WTC11 (cell line): ENCODE results near the gene ARMH1.

Experiments
- ESRRA ChIP-seq: sonication (generic); formaldehyde crosslinking; IDR thresholded peaks from 2 replicates; pipeline ENCODE4 v1.8.1; 2022; ENCODE audit warnings: mild to moderate bottlenecking, missing genetic modification reagents, borderline replicate concordance
- JAZF1 ChIP-seq: fragments of 250-450 bp; sonication (Bioruptor Pico); IDR thresholded peaks from 2 replicates; pipeline ENCODE4 v1.9.0; 2021; ENCODE audit warnings: moderate library complexity, mild to moderate bottlenecking, inconsistent platforms
- JUN ChIP-seq: sonication (generic); formaldehyde crosslinking; IDR thresholded peaks from 2 replicates; pipeline ENCODE4 v1.8.0; 2023; ENCODE audit warnings: mild to moderate bottlenecking, missing genetic modification reagents
- NFYB ChIP-seq: sonication (generic); formaldehyde crosslinking; conservative IDR thresholded peaks from 2 replicates; pipeline ENCODE4 v1.8.0; 2022; ENCODE audit warnings: low read depth, missing genetic modification reagents
- SP1 ChIP-seq: sonication (generic); formaldehyde crosslinking; conservative IDR thresholded peaks from 2 replicates; pipeline ENCODE4 v1.8.1; 2022; ENCODE audit warnings: missing genetic modification reagents
- TP53 ChIP-seq: sonication (generic); formaldehyde crosslinking; IDR thresholded peaks from 2 replicates; pipeline ENCODE4 v1.8.1; 2023; ENCODE audit warnings: mild to moderate bottlenecking, missing genetic modification reagents
- TF ChIP-seq, protein P1 (sequence below): sonication (generic); formaldehyde crosslinking; IDR thresholded peaks from 2 replicates; pipeline ENCODE4 v1.8.1; 2023; ENCODE audit warnings: mild to moderate bottlenecking, moderate library complexity, missing genetic modification reagents
- TF ChIP-seq, protein P2 (sequence below): sonication (generic); formaldehyde crosslinking; IDR thresholded peaks from 2 replicates; pipeline ENCODE4 v1.8.0; 2022; ENCODE audit warnings: missing genetic modification reagents
- TF ChIP-seq, protein P3 (sequence below): fragments of 200-600 bp; IDR thresholded peaks from 2 replicates; pipeline ENCODE4 v1.8.0; 2022; ENCODE audit warnings: antibody characterized with exemption
- TF ChIP-seq, protein P4 (sequence below): sonication (generic); formaldehyde crosslinking; IDR thresholded peaks from 2 replicates; pipeline ENCODE4 v1.8.1; 2023; ENCODE audit warnings: mild to moderate bottlenecking, missing genetic modification reagents, moderate library complexity
- TF ChIP-seq, protein P5 (sequence below): fragments of 250-450 bp; sonication (Bioruptor Pico); IDR thresholded peaks from 2 replicates; pipeline ENCODE4 v1.8.0; 2021; ENCODE audit warnings: mild to moderate bottlenecking
- TF ChIP-seq, protein P6 (sequence below): fragments of 250-450 bp; sonication (Bioruptor Pico); IDR thresholded peaks from 2 replicates; pipeline ENCODE4 v1.9.0; 2021; ENCODE audit warnings: moderate library complexity, mild to moderate bottlenecking, inconsistent platforms, borderline replicate concordance

DNA sequence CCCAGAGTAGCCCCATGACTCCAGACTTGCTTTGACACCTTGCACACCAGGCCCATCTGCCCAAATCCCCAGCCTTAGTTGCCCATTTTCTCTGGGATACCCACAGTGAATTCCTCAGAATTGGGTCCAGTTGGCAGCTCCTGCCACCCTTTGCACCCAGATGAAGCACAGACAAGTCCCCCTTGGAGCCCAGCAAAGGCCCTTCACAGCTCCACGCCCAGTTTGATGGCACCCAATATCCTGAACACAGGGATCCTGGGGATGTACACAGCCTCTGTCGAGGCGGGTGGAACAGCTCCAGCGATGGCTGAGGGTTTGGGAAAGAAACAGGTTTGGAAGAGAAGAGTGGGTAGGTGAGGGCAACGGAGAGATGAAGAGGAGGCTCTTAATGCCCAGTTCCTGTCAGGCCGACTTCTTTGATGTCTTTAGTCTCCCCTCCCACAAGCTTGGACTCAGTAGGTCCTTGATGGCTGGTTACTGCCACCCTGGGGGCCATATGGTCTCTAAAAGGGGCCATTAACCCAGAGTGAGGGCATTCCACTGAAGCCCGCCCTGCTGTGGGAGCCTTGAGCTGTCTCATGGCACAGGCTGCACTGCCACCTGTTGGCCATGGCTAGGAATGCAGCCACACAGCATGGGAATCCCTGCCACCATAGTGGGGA is 21.9 kb upstream of the ARMH1 start:
- TF ChIP-seq, protein P1, sequence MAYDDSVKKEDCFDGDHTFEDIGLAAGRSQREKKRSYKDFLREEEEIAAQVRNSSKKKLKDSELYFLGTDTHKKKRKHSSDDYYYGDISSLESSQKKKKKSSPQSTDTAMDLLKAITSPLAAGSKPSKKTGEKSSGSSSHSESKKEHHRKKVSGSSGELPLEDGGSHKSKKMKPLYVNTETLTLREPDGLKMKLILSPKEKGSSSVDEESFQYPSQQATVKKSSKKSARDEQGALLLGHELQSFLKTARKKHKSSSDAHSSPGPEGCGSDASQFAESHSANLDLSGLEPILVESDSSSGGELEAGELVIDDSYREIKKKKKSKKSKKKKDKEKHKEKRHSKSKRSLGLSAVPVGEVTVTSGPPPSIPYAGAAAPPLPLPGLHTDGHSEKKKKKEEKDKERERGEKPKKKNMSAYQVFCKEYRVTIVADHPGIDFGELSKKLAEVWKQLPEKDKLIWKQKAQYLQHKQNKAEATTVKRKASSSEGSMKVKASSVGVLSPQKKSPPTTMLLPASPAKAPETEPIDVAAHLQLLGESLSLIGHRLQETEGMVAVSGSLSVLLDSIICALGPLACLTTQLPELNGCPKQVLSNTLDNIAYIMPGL (CRISPR knock-in tag): no peak
- TF ChIP-seq, protein P2, sequence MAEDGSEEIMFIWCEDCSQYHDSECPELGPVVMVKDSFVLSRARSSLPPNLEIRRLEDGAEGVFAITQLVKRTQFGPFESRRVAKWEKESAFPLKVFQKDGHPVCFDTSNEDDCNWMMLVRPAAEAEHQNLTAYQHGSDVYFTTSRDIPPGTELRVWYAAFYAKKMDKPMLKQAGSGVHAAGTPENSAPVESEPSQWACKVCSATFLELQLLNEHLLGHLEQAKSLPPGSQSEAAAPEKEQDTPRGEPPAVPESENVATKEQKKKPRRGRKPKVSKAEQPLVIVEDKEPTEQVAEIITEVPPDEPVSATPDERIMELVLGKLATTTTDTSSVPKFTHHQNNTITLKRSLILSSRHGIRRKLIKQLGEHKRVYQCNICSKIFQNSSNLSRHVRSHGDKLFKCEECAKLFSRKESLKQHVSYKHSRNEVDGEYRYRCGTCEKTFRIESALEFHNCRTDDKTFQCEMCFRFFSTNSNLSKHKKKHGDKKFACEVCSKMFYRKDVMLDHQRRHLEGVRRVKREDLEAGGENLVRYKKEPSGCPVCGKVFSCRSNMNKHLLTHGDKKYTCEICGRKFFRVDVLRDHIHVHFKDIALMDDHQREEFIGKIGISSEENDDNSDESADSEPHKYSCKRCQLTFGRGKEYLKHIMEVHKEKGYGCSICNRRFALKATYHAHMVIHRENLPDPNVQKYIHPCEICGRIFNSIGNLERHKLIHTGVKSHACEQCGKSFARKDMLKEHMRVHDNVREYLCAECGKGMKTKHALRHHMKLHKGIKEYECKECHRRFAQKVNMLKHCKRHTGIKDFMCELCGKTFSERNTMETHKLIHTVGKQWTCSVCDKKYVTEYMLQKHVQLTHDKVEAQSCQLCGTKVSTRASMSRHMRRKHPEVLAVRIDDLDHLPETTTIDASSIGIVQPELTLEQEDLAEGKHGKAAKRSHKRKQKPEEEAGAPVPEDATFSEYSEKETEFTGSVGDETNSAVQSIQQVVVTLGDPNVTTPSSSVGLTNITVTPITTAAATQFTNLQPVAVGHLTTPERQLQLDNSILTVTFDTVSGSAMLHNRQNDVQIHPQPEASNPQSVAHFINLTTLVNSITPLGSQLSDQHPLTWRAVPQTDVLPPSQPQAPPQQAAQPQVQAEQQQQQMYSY (CRISPR knock-in tag): no peak
- TF ChIP-seq NFYB (CRISPR knock-in tag) (no peak), SP1 (CRISPR knock-in tag) (no peak), TP53 (no peak), ESRRA (CRISPR knock-in tag) (no peak), JUN (CRISPR knock-in tag) (no peak), JAZF1 (no peak)
- TF ChIP-seq, protein P3, sequence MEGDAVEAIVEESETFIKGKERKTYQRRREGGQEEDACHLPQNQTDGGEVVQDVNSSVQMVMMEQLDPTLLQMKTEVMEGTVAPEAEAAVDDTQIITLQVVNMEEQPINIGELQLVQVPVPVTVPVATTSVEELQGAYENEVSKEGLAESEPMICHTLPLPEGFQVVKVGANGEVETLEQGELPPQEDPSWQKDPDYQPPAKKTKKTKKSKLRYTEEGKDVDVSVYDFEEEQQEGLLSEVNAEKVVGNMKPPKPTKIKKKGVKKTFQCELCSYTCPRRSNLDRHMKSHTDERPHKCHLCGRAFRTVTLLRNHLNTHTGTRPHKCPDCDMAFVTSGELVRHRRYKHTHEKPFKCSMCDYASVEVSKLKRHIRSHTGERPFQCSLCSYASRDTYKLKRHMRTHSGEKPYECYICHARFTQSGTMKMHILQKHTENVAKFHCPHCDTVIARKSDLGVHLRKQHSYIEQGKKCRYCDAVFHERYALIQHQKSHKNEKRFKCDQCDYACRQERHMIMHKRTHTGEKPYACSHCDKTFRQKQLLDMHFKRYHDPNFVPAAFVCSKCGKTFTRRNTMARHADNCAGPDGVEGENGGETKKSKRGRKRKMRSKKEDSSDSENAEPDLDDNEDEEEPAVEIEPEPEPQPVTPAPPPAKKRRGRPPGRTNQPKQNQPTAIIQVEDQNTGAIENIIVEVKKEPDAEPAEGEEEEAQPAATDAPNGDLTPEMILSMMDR: peak; percentile 94
- TF ChIP-seq, protein P4, sequence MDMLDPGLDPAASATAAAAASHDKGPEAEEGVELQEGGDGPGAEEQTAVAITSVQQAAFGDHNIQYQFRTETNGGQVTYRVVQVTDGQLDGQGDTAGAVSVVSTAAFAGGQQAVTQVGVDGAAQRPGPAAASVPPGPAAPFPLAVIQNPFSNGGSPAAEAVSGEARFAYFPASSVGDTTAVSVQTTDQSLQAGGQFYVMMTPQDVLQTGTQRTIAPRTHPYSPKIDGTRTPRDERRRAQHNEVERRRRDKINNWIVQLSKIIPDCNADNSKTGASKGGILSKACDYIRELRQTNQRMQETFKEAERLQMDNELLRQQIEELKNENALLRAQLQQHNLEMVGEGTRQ: no peak
- TF ChIP-seq, protein P5, sequence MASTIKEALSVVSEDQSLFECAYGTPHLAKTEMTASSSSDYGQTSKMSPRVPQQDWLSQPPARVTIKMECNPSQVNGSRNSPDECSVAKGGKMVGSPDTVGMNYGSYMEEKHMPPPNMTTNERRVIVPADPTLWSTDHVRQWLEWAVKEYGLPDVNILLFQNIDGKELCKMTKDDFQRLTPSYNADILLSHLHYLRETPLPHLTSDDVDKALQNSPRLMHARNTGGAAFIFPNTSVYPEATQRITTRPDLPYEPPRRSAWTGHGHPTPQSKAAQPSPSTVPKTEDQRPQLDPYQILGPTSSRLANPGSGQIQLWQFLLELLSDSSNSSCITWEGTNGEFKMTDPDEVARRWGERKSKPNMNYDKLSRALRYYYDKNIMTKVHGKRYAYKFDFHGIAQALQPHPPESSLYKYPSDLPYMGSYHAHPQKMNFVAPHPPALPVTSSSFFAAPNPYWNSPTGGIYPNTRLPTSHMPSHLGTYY: no peak
- TF ChIP-seq, protein P6, sequence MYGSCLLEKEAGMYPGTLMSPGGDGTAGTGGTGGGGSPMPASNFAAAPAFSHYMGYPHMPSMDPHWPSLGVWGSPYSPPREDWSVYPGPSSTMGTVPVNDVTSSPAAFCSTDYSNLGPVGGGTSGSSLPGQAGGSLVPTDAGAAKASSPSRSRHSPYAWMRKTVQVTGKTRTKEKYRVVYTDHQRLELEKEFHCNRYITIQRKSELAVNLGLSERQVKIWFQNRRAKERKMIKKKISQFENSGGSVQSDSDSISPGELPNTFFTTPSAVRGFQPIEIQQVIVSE (CRISPR knock-in tag): no peak
